GM12865 (cell line): ENCODE measurements around the gene GJB6.
"Not testable (repeated sequence)": the region's sequence is repeated elsewhere in the genome, so short reads cannot be mapped to it uniquely, and the experiment has no call there.

Experiments
- DNase-seq: peaks from one replicate; pipeline ENCODE4 v3.0.0; 2010; ENCODE audit warnings: low read depth
- H3K4me3 ChIP-seq: 2 replicates; pipeline ENCODE4 v1.5.1; 2011; ENCODE audit warnings: mild to moderate bottlenecking, low read depth, low read length, control low read depth
- CTCF ChIP-seq: IDR thresholded peaks from 2 replicates; pipeline ENCODE4 v1.5.1; 2011; ENCODE audit warnings: low read length, control low read depth, low read depth, inconsistent platforms; ENCODE audit not compliant: insufficient read depth; ENCODE audit errors: missing control alignments

GJB6 gene

DNA sequence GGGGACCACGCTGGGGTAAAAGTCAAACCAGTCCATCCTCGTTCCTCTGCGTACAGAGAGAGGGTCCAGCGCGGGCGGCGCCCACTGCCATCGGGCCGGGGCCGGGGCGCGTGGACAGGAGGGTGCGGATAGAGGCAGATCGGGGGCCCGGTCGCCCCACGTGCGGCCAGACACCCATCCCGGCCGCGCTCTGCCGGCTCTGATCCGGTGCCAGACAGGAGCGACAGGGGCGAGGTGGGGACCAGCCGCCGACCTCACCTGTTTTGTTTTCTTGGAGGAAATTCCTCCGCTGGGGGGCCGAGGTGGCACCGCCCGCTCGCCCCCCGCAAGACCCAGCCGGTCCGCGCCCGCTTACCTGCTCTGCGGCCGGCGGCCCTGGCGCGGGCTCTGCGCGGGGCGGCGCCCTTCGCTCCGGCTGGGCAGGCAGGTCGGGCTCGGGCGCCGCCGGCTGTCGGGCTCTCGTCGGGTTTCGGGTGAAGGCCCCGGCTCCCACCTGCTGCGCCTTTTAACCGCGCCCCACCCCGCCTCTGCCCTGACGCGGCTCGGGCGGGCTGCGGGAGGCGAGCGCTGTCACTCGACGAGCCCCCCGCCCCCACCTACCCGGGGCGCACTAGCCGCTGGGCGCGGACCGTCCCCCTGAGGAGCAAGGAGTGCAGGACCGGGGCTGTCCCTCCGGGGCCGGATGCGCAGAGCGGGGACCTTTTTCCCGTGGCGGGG is at the start of gene GJB6:
Gene GJB6, minus strand, starts transcription at position 481 of the 717 bp plus-strand sequence. CDS start 8,839 bp downstream, outside the sequence.
- DNase-seq = no peak
- TF ChIP-seq CTCF = no peak
- H3K4me3 ChIP-seq = no peak within 1 kb of the TSS

- H3K4me3 ChIP-seq, DNase-seq: not testable (repeated sequence)
Observed at GRCh38 chr13:20276901-20277300, 44.8 kb upstream of the GJB6 start.

GRCh38 chr13:20274466-20274865 is 42.3 kb upstream of the GJB6 start:
- no peak for TF ChIP-seq CTCF
- no peak overlapping the region for H3K4me3 ChIP-seq
- no peak for DNase-seq

GRCh38 chr13:20272588-20273171 is 40.6 kb upstream of the GJB6 start:
- no peak for DNase-seq
- no peak overlapping the region for H3K4me3 ChIP-seq
- no peak for TF ChIP-seq CTCF

DNA sequence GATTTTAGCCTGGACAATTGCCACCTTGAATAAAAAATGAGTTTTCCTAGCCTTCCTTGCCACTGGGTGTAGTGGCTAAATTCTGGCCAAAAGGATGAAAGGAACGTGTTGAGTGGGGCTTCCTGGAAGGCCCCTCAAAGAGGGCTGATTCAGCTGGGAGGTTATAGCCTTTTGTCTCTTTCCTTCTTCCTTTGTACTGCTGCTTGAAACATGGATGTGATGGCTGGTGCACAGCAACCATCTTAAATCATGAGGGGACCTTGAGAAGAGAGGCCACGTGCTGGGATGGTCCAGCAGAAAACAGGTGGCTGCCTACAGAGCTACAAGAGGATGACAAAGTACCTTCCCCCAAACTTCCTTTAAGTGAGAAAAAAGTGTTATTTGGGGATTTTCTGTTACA is 40.0 kb upstream of the GJB6 start:
- TF ChIP-seq CTCF = no peak

DNA sequence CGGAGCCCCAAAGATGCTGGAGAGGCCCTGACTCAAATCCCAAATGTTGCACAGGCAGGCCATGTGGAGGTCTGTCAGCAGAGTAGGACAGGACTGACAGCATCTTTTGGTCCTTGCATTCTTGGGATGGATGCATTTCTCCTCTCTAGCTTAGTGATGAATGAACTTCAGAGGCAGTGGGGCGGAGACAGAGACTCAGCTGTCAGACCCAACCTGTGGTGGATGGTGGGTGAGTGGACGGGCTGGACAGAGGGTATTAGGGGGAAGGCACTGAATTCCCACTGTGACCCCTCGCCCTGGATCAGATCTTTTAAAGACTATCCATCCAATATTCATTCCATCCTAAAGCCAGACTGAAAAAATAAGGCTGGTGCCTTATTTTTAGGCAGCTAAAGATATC is 39.3 kb upstream of the GJB6 start:
- no peak for DNase-seq
- no peak overlapping the region for H3K4me3 ChIP-seq
- TF ChIP-seq CTCF = no peak

More for the DNA sequence above, 40.0 kb upstream of the GJB6 start:
- no peak overlapping the region for H3K4me3 ChIP-seq
- DNase-seq = no peak

GRCh38 chr13:20270163-20270865 is 38.2 kb upstream of the GJB6 start:
- DNase-seq = no peak
- TF ChIP-seq CTCF = no peak
- no peak overlapping the region for H3K4me3 ChIP-seq
